ENCODE data around the gene NEDD4L. TPM values are rescaled to one million over a fixed set of nuclear protein-coding genes. Genes with fewer than 3 reads are reported as not detected.

NEDD4L gene
- total and polyA plus RNA-seq, 2 experiments from 2014 or later, result 36.2 to 72.3 TPM

GRCh38 chr18:58223717-58224424, 179.8 kb downstream of the NEDD4L start:
- no peak overlapping the region for H3K4me3 ChIP-seq
- peak overlapping the region; percentile 60 for H3K4me2 ChIP-seq
- no peaks in the 10 kb centered on the region for H3F3A ChIP-seq (replicated peaks; ENCODE audit: low read depth)
- no peaks in the 10 kb centered on the region for H3K9me2 ChIP-seq (ENCODE audit: insufficient read depth)
- H3K27me3 Mint-ChIP-seq (ENCODE audit: insufficient read depth, low read depth, poor library complexity), result peaks cover 9% of the 10 kb centered on the region
- 0 out of 2 replicates have a peak overlapping the region, but pooled peaks have one; percentile 40 for H3K27ac ChIP-seq (ENCODE audit: low read depth)
- H3K9me3 Mint-ChIP-seq, result no peaks in the 10 kb centered on the region
- H3K4me1 ChIP-seq (ENCODE audit: insufficient read depth), result peaks cover 76% of the 10 kb centered on the region
- no peaks in the 10 kb centered on the region for H4K20me1 ChIP-seq (replicated peaks; ENCODE audit: insufficient read depth)
- no peak overlapping the region for H2AFZ ChIP-seq
- TF ChIP-seq, protein P1, sequence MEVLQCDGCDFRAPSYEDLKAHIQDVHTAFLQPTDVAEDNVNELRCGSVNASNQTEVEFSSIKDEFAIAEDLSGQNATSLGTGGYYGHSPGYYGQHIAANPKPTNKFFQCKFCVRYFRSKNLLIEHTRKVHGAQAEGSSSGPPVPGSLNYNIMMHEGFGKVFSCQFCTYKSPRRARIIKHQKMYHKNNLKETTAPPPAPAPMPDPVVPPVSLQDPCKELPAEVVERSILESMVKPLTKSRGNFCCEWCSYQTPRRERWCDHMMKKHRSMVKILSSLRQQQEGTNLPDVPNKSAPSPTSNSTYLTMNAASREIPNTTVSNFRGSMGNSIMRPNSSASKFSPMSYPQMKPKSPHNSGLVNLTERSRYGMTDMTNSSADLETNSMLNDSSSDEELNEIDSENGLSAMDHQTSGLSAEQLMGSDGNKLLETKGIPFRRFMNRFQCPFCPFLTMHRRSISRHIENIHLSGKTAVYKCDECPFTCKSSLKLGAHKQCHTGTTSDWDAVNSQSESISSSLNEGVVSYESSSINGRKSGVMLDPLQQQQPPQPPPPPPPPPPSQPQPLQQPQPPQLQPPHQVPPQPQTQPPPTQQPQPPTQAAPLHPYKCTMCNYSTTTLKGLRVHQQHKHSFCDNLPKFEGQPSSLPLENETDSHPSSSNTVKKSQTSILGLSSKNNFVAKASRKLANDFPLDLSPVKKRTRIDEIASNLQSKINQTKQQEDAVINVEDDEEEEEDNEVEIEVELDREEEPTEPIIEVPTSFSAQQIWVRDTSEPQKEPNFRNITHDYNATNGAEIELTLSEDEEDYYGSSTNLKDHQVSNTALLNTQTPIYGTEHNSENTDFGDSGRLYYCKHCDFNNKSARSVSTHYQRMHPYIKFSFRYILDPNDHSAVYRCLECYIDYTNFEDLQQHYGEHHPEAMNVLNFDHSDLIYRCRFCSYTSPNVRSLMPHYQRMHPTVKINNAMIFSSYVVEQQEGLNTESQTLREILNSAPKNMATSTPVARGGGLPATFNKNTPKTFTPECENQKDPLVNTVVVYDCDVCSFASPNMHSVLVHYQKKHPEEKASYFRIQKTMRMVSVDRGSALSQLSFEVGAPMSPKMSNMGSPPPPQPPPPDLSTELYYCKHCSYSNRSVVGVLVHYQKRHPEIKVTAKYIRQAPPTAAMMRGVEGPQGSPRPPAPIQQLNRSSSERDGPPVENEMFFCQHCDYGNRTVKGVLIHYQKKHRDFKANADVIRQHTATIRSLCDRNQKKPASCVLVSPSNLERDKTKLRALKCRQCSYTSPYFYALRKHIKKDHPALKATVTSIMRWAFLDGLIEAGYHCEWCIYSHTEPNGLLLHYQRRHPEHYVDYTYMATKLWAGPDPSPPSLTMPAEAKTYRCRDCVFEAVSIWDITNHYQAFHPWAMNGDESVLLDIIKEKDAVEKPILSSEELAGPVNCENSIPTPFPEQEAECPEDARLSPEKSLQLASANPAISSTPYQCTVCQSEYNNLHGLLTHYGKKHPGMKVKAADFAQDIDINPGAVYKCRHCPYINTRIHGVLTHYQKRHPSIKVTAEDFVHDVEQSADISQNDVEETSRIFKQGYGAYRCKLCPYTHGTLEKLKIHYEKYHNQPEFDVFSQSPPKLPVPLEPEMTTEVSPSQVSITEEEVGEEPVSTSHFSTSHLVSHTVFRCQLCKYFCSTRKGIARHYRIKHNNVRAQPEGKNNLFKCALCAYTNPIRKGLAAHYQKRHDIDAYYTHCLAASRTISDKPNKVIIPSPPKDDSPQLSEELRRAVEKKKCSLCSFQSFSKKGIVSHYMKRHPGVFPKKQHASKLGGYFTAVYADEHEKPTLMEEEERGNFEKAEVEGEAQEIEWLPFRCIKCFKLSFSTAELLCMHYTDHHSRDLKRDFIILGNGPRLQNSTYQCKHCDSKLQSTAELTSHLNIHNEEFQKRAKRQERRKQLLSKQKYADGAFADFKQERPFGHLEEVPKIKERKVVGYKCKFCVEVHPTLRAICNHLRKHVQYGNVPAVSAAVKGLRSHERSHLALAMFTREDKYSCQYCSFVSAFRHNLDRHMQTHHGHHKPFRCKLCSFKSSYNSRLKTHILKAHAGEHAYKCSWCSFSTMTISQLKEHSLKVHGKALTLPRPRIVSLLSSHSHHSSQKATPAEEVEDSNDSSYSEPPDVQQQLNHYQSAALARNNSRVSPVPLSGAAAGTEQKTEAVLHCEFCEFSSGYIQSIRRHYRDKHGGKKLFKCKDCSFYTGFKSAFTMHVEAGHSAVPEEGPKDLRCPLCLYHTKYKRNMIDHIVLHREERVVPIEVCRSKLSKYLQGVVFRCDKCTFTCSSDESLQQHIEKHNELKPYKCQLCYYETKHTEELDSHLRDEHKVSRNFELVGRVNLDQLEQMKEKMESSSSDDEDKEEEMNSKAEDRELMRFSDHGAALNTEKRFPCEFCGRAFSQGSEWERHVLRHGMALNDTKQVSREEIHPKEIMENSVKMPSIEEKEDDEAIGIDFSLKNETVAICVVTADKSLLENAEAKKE (CRISPR knock-in tag; IDR thresholded peaks at IDR 0.05), result no peak
- TF ChIP-seq ZNF114 (CRISPR knock-in tag; IDR thresholded peaks at IDR 0.05) (no peak), EZH2phosphoT487 (IDR thresholded peaks at IDR 0.05; ENCODE audit: unreplicated experiment) (no peak), POLR2AphosphoS5 (IDR thresholded peaks at IDR 0.05; ENCODE audit: low read depth) (no peak), JUNB (IDR thresholded peaks at IDR 0.05; ENCODE audit: unreplicated experiment) (no peak), NANOG (IDR thresholded peaks at IDR 0.05; ENCODE audit: borderline replicate concordance) (no peak), ETS1 (IDR thresholded peaks at IDR 0.05) (no peak), ZNF331 (CRISPR knock-in tag; IDR thresholded peaks at IDR 0.05; ENCODE audit: low read depth) (no peak), CREB1 (CRISPR knock-in tag; IDR thresholded peaks at IDR 0.05; ENCODE audit: low read depth) (no peak), STAT1 (IDR thresholded peaks at IDR 0.05; ENCODE audit: unreplicated experiment) (no peak), EZH2 (IDR thresholded peaks at IDR 0.05; ENCODE audit: low read depth, unreplicated experiment) (no peak), CTCF (conservative IDR thresholded peaks at IDR 0.05; ENCODE audit: low read depth in 2 of 2) (no peak)
- TF ChIP-seq, protein P2, sequence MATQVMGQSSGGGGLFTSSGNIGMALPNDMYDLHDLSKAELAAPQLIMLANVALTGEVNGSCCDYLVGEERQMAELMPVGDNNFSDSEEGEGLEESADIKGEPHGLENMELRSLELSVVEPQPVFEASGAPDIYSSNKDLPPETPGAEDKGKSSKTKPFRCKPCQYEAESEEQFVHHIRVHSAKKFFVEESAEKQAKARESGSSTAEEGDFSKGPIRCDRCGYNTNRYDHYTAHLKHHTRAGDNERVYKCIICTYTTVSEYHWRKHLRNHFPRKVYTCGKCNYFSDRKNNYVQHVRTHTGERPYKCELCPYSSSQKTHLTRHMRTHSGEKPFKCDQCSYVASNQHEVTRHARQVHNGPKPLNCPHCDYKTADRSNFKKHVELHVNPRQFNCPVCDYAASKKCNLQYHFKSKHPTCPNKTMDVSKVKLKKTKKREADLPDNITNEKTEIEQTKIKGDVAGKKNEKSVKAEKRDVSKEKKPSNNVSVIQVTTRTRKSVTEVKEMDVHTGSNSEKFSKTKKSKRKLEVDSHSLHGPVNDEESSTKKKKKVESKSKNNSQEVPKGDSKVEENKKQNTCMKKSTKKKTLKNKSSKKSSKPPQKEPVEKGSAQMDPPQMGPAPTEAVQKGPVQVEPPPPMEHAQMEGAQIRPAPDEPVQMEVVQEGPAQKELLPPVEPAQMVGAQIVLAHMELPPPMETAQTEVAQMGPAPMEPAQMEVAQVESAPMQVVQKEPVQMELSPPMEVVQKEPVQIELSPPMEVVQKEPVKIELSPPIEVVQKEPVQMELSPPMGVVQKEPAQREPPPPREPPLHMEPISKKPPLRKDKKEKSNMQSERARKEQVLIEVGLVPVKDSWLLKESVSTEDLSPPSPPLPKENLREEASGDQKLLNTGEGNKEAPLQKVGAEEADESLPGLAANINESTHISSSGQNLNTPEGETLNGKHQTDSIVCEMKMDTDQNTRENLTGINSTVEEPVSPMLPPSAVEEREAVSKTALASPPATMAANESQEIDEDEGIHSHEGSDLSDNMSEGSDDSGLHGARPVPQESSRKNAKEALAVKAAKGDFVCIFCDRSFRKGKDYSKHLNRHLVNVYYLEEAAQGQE (IDR thresholded peaks at IDR 0.05; ENCODE audit: unreplicated experiment), result no peak
- H3K36me3 Mint-ChIP-seq (ENCODE audit: low read depth), result no peaks in the 10 kb centered on the region; the same call in 2 of the 3 replicates
- no peak for DNase-seq (ENCODE audit: low spot score)
- H3K4me1 Mint-ChIP-seq, result peaks cover 85% of the 10 kb centered on the region
- H3K79me2 ChIP-seq (replicated peaks; ENCODE audit: insufficient read depth), result peaks cover 95% of the 10 kb centered on the region
- ATAC-seq, result no peak
- no peak overlapping the region for H3K4me3 Mint-ChIP-seq
- H3K27ac Mint-ChIP-seq, result peak overlapping the region; percentile 30
- no peaks in the 10 kb centered on the region for H3K27me3 ChIP-seq (ENCODE audit: insufficient read depth)
- no peaks in the 10 kb centered on the region for H3K36me3 ChIP-seq (ENCODE audit: insufficient read depth)
